GM19043 (cell line): ENCODE results near the gene ITPR1.
A peak's percentile ranks its signal among the peaks of the same experiment; 100 is the strongest.

Source experiments
- ATAC-seq: cut with Tn5 transposase; IDR thresholded peaks from one replicate; pipeline ENCODE4 v1.9.1; 2021; ENCODE audit warnings: low read depth; ENCODE audit not compliant: unreplicated experiment

Gene ITPR1

GRCh38 chr3:4476496-4476895 is 16.7 kb upstream of the ITPR1 start:
- ATAC-seq, result no peak

DNA sequence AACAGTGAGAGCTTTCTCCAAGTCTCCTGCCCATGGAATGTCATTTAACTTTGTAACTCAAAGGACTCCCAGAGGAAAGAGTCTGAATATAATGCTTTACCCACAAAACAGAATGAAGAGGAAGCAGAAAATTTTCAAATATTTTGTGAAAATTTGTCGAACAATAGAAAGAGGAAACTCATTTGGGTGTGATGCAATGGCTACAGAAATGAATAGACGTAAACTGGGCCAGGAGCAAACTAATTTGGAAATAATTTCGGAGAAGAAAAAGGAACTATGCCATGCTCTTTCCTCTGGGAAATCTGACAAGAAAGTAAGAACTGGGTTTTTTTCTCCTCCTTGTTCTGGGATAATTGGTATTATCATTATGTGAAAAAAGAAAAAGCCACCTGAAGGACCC is 14.9 kb upstream of the ITPR1 start:
- ATAC-seq, result no peak

- no peak for ATAC-seq
Observed at GRCh38 chr3:4491855-4492207, 1.3 kb upstream of the ITPR1 start.

DNA sequence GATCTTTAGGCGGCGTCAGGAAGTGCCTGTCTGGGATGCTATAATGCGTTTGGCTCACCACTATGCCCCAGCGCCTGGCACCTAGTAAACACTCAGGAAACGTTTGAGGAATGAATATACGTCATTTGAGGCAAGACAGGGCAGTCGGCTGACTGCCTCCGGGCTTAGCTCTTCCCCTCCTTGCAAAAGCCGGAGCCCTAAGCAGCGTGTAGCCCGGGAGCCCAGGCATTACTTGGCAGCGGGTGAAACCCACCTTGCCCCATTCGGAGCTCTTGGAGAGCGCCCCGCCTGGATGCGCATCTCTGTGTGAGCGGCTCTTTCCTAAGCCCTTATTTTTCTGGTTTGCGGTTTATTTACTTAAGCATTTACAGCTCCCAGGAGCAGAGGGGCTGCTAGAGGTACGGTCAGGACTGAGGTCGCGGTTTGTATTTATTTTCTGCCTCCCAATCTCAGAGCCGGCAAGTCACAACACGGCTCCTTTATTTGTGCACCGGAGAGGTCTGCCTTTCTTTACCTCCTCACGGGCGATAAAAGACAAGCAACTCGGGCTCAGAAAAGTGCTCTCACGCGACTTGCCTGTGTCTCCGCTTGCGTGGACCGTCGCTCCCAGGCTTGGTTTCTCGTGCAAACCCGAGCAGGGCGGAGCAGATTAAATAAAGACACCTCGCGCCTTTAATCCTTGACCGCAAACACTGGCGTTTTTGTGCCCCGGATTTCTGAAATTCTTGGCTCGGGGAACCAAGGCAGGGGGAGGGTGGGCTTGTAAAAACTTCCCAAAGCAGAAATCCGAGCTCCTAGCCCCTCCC is 737 bp upstream of the ITPR1 start:
- ATAC-seq, result no peak

DNA sequence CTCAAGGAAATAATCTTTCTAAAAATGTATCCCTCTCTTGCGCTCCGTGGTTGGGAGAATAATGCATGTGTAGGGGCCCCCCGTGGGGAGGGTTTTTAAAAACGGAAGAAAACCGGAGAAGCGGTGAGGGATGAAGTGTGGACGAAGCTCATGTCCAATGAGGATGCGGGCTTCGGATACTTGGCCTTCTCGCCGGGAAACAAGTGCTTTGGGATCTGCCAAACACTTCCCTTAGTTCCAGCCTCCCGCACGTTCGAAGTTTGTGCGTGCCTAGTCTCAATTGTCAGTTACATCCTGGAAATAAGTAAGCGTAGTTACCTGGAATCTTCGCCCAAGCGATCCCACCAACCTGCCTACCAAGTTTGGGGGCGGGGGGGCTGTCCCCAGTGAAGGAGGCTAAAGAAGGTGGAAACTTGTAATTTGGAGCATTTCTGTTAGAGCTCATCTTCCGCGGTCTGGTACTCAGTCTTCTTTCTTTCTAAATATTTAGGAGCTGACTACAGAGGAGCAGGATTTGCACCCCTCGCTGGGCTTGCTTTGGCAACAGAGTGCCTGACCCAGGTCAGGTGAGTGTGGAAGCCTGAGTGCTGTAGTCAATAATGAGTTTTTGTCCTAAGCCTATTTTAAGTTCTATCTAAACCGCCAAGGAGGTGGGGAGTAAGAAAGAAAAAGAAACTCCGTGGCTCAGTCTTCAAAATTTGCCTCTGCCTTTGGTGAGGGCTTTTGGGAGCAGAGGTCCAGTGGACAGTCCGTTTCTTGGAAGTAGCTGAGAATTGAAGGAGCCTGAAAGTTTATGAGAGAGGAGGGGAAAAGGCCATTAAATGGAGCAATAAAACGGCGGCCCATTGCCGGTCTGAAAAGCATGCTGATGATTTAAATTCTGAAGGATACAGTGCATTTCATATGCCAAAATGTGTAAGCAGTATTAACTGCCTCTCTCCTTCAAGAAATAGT is 1.1 kb downstream of the ITPR1 start:
- no peak for ATAC-seq

DNA sequence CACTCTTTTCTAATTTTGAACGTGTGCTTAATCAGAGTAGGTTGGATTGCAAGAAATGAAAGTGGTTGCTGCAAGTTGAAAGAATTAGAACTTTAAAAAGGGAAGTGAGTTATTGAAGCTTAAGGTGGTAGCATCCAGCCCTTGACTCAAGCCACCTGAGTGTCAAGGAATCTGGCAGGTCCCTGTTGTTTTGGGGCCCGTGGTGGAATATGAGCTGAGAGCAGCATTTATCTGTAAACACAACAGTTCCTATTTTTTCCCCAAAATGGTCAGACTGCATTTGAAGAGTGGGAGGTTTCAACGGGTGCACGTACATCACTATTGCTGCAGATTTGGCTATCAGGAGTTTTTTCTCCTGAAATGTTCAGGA is 1.7 kb downstream of the ITPR1 start:
- ATAC-seq, result peak; percentile 22

DNA sequence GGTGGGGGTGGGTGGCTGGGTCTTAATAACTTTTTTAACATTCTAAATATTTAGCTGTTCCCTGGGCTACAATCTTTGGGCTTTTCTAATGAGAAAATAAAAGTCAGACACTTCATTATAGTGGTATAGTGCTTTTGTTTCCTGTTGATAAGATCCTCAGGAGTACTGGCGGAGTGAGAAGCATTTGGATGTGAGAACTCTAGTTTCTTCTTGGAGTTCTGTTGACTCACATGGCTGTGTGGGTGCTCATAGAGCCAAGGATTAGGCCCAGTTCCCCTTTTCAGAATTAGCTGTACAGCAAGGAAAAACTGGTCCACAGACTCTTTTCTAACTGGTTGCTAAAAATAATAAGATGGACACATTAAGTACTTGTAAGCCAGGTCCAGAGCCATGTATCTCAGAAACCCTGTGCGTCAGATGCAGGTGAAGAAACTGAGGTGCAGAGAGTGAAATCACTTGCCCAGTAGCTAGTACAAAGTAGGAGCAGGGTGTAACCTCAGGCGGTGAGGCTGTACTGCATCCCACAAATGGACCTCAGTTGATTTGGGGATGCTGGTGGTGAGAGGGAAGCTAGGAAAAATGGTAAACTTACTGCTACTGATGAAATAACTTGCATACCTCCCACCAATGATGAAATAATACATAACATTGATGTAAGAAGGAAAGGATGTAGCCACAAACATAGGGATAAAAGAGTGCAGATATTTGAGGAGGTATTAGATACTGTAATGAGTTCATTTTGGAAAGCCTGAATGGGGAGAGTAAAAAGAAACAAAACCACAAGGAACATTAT is 2.3 kb downstream of the ITPR1 start:
- ATAC-seq, result no peak

DNA sequence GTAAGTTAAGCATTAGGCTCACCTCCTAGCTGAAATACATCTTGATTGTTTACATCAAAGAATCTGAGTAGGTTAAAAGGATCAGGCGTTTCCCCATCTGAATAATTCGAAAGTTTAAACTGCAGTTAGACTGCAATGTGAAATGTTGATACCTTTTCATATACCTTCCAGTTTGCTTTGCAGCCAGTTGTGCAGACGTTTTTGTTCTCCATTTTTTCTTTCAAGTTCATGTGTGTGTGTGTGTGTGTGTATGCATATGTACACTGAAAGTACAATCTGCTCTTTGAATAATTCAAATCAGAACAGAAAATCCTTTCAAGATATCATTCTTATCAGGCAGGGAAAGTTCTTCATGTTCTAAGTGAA is 2.9 kb downstream of the ITPR1 start:
- no peak for ATAC-seq

GRCh38 chr3:4497005-4497692 is 4.0 kb downstream of the ITPR1 start:
- no peak for ATAC-seq

DNA sequence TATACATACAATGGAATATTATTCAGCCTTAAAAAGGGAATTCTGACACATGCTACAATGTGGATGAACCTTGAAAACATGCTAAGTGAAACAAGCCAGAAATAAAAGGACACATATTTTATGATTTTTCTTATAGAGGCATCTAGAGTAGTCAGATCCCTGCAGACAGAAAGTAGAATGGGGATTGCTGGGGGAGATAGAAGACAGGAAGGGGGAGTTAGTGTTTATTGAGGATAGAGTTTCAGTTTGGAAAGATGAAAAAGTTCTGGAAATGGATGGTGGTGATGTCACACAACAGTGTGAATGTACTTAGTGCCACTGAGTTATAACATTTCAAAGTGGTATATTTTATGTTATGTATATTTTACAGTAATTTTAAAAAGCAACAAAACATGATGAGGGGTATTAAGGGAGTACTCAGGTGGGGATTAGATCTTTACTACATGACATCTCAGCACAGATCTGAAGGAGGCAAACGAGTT is 4.7 kb downstream of the ITPR1 start:
- no peak for ATAC-seq

DNA sequence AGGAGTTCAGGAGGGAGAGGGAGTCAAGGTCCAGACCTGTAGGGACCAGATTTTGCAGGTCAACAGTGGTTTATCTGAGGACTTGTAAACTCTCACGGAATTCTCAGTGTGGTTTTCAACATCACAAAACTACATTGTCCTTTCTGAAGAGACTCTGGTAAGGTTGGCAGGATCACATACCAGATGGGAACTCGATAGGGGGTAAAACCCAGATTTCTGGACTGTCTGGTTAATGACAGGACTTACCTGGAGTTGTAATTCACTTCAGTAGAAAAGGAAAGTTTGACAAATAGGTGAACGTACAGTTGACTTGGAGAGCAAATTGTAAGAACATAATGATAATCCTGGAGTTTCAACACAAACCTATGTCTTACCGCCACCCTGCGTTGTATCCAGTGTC is 5.3 kb downstream of the ITPR1 start:
- no peak for ATAC-seq

- ATAC-seq, result no peak
Observed at GRCh38 chr3:4501437-4501836, 8.3 kb downstream of the ITPR1 start.

GRCh38 chr3:4501927-4502326 is 8.8 kb downstream of the ITPR1 start:
- no peak for ATAC-seq

DNA sequence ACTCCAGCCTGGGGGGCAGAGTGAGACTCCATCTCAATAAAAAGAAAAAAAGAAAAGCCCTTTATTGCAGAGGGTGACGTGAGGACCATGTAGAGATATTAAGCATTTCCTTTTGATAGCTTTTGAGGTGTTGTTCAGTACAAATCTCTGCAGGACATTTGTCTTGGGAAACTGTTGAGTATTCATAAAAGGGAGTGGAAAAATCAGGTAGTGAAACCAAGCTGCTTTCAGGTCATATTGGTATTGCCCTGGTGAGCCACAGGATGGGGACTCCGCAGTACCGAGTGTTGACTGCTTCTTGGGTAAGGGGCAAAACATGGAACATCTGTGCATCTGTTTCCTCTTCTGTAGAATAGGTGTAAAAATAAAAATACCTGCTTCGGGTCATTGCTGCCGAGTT is 9.9 kb downstream of the ITPR1 start:
- peak; percentile 48 for ATAC-seq

DNA sequence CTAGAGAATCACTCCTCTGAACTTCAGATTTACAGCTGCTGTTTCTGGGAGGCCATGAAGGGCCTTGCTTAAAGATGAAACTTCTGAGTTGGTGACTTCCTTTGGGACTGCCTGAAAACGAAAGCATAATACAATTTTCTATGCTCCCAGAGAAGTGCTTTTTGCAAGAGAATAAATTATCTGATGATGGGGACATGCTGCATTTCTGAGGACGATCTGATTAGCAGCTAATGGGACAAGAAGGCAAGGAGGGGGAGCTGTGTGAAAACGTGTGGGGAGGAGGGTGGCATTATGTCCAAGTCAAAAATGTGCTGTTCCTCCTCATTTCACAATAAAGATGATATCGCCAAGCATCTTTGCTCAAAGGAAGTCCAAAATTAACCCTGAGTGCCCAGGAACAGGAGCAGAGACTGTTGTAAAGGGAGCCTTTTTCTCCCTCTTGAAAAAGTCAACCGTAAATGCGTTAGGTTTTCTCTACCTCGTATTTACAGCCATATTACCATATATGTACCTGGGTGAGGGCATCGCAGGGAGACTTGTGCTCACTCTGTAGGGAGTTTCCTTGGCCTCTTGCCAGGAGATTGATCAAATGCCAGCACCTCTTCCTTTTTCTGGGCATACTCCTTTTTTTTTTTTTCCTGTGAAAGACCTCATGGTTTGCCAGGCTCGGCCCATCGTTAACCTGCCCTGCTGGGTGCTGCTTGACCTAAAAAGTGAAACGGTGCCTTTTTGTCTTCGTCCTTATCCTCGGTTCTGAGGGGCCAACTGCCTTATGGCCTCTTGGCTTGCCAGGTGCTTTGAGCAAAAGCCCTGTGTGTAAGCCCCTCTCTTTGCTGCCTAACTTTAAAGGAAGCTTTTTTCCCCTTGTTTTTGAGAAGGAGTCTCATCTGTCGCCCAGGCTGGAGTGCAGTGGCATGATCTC is 11.5 kb downstream of the ITPR1 start:
- no peak for ATAC-seq

DNA sequence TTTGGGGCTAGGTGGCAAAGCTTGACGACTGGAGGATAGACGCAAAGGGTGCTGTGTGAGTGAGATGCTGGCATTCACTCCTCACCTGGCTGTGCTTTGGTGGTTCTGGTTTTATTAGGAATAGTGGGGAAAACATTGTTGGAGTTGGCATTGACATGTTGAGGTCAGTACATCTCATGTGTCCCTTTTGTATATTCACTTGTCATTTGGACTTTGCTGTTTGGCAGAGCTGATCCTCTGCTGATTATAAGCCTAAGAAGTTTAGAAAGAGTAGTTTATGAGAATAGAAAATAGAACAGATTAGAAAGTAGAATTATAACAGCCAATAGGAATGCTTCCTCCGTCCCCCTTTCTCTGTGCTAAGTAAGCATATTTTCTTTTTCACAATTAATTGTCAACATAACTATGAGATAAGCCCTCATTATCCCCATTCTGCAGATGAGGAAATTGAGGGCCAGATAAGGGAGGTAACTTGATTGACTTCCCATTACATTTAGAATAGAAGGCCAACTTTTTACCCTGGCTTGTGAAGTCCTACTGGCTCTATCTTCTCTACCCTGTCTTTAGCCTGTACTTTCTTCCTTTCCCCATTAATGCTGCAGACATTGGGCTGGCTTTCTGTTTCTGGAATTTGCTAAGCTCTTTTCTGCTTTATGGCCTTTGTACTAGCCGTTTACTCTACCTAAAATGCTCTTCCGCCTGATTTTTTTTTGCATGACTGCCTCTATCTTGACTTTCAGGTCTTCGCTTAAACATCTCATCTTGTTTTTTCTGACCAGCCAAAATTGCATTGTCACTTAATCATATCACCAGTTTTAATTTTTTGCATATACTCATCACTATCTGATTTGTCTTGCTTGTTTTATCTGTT is 12.8 kb downstream of the ITPR1 start:
- ATAC-seq, result no peak

DNA sequence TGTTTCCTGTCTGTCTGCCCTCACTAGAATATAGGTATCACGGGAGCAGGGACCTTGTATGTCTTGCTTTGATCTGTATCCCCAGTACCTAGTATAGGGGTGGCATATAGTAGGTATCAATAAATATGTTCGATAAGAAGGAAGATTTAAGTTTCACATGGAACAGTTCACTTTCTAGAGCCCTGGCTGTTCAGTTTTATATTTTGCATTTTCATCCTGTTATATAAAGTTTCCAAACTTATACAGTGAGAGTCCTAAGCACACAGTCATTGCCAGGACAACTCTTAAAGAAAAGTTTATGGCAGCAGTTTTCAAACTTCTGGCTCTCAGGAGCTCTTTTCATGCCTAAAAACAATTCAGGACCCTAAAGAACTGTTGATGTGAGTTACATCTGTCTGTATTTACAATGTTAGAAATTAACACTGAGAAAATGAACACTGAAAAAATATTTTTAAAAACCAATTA is 13.4 kb downstream of the ITPR1 start:
- ATAC-seq, result no peak

DNA sequence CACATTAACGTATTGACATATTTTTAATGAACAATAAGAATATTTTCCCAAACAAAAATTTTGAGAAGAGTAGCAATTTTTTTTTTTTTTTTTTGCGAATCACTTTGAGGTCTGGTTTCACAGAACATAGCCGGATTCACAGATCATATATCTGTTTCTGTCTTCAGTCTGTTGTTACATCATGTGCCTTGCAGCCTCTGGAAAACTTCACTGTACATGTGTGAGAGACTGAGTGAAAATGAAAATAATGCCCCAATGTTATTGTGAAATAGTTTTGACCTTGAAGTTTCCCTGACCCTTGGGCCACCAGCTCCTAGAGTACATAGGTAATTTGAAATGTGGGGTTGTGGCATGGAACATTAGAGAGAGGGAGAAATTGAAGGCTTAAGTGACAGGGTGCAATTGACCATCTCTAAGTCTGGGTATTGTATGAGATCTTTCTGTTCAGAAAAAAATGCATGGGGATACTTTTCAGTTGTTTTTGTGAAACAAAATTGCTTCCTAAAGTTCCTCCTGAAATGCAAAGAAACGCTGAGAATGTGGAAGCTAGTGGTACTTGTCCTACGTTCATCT is 14.0 kb downstream of the ITPR1 start:
- ATAC-seq, result no peak
